ENCODE results near the gene CDC14A.

DNA sequence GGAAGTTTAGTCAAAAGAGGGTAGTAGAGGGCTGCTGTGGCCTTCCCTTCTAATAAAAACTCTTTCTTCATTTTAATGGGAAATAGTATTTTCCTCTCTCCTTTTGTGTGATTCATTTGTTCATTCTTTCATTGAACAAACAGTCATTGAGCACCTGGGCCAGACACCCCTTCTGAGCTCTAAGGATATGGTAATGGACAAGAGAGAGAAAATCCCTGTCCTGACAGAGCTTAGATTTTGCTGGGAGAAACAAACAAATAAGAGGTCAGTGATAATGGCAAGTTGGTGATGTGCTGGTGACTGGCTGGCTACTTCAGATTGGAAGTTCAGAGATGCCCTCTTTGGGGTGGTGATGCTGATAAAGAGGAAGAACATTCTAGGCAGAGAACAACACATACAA, 59.3 kb downstream of the CDC14A start:
- no peak for TF ChIP-seq SRF (IDR thresholded peaks at IDR 0.05; ENCODE audit: low read depth, low read length)
- no peak for TF ChIP-seq RFX5 (IDR thresholded peaks at IDR 0.05; ENCODE audit: borderline replicate concordance, low read depth, low read length)
- no peak for TF ChIP-seq TAF1 (IDR thresholded peaks at IDR 0.05; ENCODE audit: low read depth, low read length)
- no peak for TF ChIP-seq EP300 (IDR thresholded peaks at IDR 0.05; ENCODE audit: borderline replicate concordance in 1 of 2, low read depth in 2 of 2, low read length in 2 of 2)
- no peak for TF ChIP-seq YY1 (IDR thresholded peaks at IDR 0.05; ENCODE audit: low read depth, low read length)
- TF ChIP-seq CTCF (IDR thresholded peaks at IDR 0.05; ENCODE audit: control extremely low read depth in 1 of 3, insufficient read depth in 1 of 3, low read depth in 1 of 3, low read length in 3 of 3), result no peak
- no peak for TF ChIP-seq KDM1A (IDR thresholded peaks at IDR 0.05; ENCODE audit: borderline replicate concordance, low read length)
- no peak for TF ChIP-seq EGR1 (IDR thresholded peaks at IDR 0.05; ENCODE audit: borderline replicate concordance, low read depth, low read length)
- no peak for TF ChIP-seq JUN (IDR thresholded peaks at IDR 0.05; ENCODE audit: low read depth, low read length)
- TF ChIP-seq POLR2A (IDR thresholded peaks at IDR 0.05; ENCODE audit: control extremely low read depth in 1 of 2, low read depth in 2 of 2, low read length in 2 of 2), result no peak
- no peak for TF ChIP-seq MAFK (IDR thresholded peaks at IDR 0.05; ENCODE audit: low read depth, low read length)
- no peak for TF ChIP-seq POLR2AphosphoS5 (IDR thresholded peaks at IDR 0.05; ENCODE audit: low read depth, low read length)
- TF ChIP-seq HDAC6 (IDR thresholded peaks at IDR 0.05; ENCODE audit: low read depth, low read length), result no peak
- TF ChIP-seq SP1 (IDR thresholded peaks at IDR 0.05; ENCODE audit: low read depth, low read length), result no peak

All from H1 (cell line).